Natural killer cell (primary cell): ENCODE measurements around the gene UROS. TPM values are rescaled to one million over a fixed set of nuclear protein-coding genes. Genes with fewer than 3 reads are reported as not detected.

Experiments
- ATAC-seq, 3 donors: fragments of 150-1000 bp in 2 of 3; fragments of 200-7000 bp in 1 of 3; cut with Tn5 transposase; 1 replicate in 1 of 3; 2 replicates in 2 of 3; pipeline ENCODE4 v1.10.0; 2021; ENCODE audit warnings: mild to moderate bottlenecking in 2 of 3, moderate library complexity in 2 of 3
- DNase-seq, 2 donors: peaks; one replicate each; pipeline versions ENCODE4 v3.0.0 to v3.0.0-alpha.2; 2013 to 2021; ENCODE audit warnings: mixed read lengths in 1 of 2
- H3K27ac ChIP-seq: one replicate; pipeline ENCODE4 v1.5.1; 2013; ENCODE audit warnings: mild to moderate bottlenecking, low read length
- H3K27me3 ChIP-seq: one replicate; pipeline ENCODE4 v1.6.1; 2013; ENCODE audit warnings: low read length; ENCODE audit not compliant: control insufficient read depth, insufficient read depth
- H3K36me3 ChIP-seq: one replicate; pipeline ENCODE4 v1.6.1; 2013; ENCODE audit warnings: low read length; ENCODE audit not compliant: control insufficient read depth, insufficient read depth
- H3K4me1 ChIP-seq: one replicate; pipeline ENCODE4 v1.6.1; 2013; ENCODE audit warnings: low read length; ENCODE audit not compliant: control insufficient read depth, insufficient read depth
- H3K4me3 ChIP-seq: one replicate; pipeline ENCODE4 v1.5.1; 2013; ENCODE audit warnings: low read length
- H3K9me3 ChIP-seq: one replicate; pipeline ENCODE4 v1.6.1; 2013; ENCODE audit warnings: low read length; ENCODE audit not compliant: control insufficient read depth, insufficient read depth
- H3K27ac Mint-ChIP-seq, 2 donors: one replicate each; pipeline ENCODE4 v1.8.0; 2022; ENCODE audit warnings: mild to moderate bottlenecking in 2 of 2, mixed read lengths in 2 of 2, moderate library complexity in 1 of 2
- H3K27me3 Mint-ChIP-seq, 2 donors: one replicate each; pipeline ENCODE4 v1.8.0; 2022; ENCODE audit warnings: low read depth in 2 of 2, mixed read lengths in 2 of 2
- H3K36me3 Mint-ChIP-seq: one replicate; pipeline ENCODE4 v1.8.0; 2022; ENCODE audit warnings: mixed read lengths
- H3K4me1 Mint-ChIP-seq, 2 donors: one replicate each; pipeline ENCODE4 v1.8.0; 2022; ENCODE audit warnings: mixed read lengths in 2 of 2
- H3K4me3 Mint-ChIP-seq: one replicate; pipeline ENCODE4 v1.8.0; 2022; ENCODE audit warnings: mild to moderate bottlenecking, moderate library complexity, mixed read lengths
- H3K9me3 Mint-ChIP-seq, 2 donors: one replicate each; pipeline ENCODE4 v1.8.0; 2022; ENCODE audit warnings: mixed read lengths in 2 of 2
- CTCF ChIP-seq: fragments of 200-600 bp; IDR thresholded peaks from one replicate; pipeline ENCODE4 v1.8.0; 2022; ENCODE audit warnings: antibody characterized with exemption
- WGBS: methylation state at CpG from one replicate; pipeline ENCODE4 v1.1.7; 2013; ENCODE audit warnings: missing lambda C conversion rate; ENCODE audit not compliant: insufficient coverage; 5-methylcytosine and 5-hydroxymethylcytosine counted together
- intact Hi-C: fragments of 100-400 bp; cut with micrococcal nuclease; formaldehyde crosslinking; loops from one replicate; pipeline ENCODE4 v1.14.2; 2022
- total RNA-seq, 4 donors: library from RNA; stranded (reverse); fragments of 120-200 nt in 1 of 4; gene quantifications; one replicate each; pipeline versions ENCODE4 v1.2.3 to v1.2.4, GENCODE V29; 2013 to 2022

UROS gene
- total RNA-seq, 3 donors from 2014 or later (not counting 1 experiment from before 2014, with no cell fraction given) = 29.1 to 42.5 (median 35.2) TPM

GRCh38 chr10:125849448-125849847 lies 26.4 kb upstream of the UROS start:
- H3K36me3 Mint-ChIP-seq = peaks cover 5% of the 10 kb centered on the region
- 97% methylated on average over 2 of the region's 7 CpGs for WGBS

GRCh38 chr10:125848857-125849256 lies 25.8 kb upstream of the UROS start:
- Mint-ChIP-seq H3K9me3 (no peaks in the 10 kb centered on the region), H3K4me1 (no peaks in the 10 kb centered on the region), H3K27me3 (no peaks in the 10 kb centered on the region), H3K27ac (no peak overlapping the region), H3K36me3 (peaks cover 5% of the 10 kb centered on the region), H3K4me3 (no peak overlapping the region)
- H3K4me1 ChIP-seq = no peaks in the 10 kb centered on the region
- no peak overlapping the region for H3K4me3 ChIP-seq
- ATAC-seq = no peak
- DNase-seq = no peak
- H3K9me3 ChIP-seq = no peaks in the 10 kb centered on the region
- H3K36me3 ChIP-seq = peaks cover 24% of the 10 kb centered on the region
- H3K27me3 ChIP-seq = no peaks in the 10 kb centered on the region
- WGBS = 91% methylated on average over 2 of the region's 2 CpGs
- intact Hi-C loops = no loop called here
- H3K27ac ChIP-seq = no peak overlapping the region
- TF ChIP-seq CTCF = no peak

More at GRCh38 chr10:125849448-125849847, 26.4 kb upstream of the UROS start:
- Histone ChIP-seq H3K4me1 (no peaks in the 10 kb centered on the region), H3K36me3 (peaks cover 24% of the 10 kb centered on the region), H3K27me3 (no peaks in the 10 kb centered on the region), H3K27ac (no peak overlapping the region), H3K9me3 (no peaks in the 10 kb centered on the region), H3K4me3 (no peak overlapping the region)
- intact Hi-C loops = no loop called here
- no peak overlapping the region for H3K4me3 Mint-ChIP-seq
- no peaks in the 10 kb centered on the region for H3K9me3 Mint-ChIP-seq
- H3K4me1 Mint-ChIP-seq = no peaks in the 10 kb centered on the region
- TF ChIP-seq CTCF = no peak
- DNase-seq (no peak), ATAC-seq (no peak)
- no peaks in the 10 kb centered on the region for H3K27me3 Mint-ChIP-seq
- H3K27ac Mint-ChIP-seq = no peak overlapping the region

GRCh38 chr10:125848371-125848770 lies 25.3 kb upstream of the UROS start:
- H3K27ac ChIP-seq = no peak overlapping the region
- intact Hi-C loops = no loop called here
- ATAC-seq (no peak), DNase-seq (no peak)
- Mint-ChIP-seq H3K9me3 (no peaks in the 10 kb centered on the region), H3K27me3 (no peaks in the 10 kb centered on the region), H3K36me3 (peaks cover 5% of the 10 kb centered on the region), H3K27ac (no peak overlapping the region), H3K4me3 (no peak overlapping the region), H3K4me1 (no peaks in the 10 kb centered on the region)
- no peak for TF ChIP-seq CTCF
- H3K4me1 ChIP-seq = no peaks in the 10 kb centered on the region
- H3K4me3 ChIP-seq = no peak overlapping the region
- peaks cover 24% of the 10 kb centered on the region for H3K36me3 ChIP-seq
- no peaks in the 10 kb centered on the region for H3K27me3 ChIP-seq
- H3K9me3 ChIP-seq = no peaks in the 10 kb centered on the region
- WGBS = 95% methylated on average over 2 of the region's 2 CpGs

GRCh38 chr10:125846894-125847293 lies 23.8 kb upstream of the UROS start:
- no peaks in the 10 kb centered on the region for H3K27me3 Mint-ChIP-seq
- H3K9me3 ChIP-seq = no peaks in the 10 kb centered on the region
- H3K4me1 Mint-ChIP-seq = no peaks in the 10 kb centered on the region
- no peak overlapping the region for H3K4me3 Mint-ChIP-seq
- no peak for TF ChIP-seq CTCF
- intact Hi-C loops = no loop called here
- no peak overlapping the region for H3K27ac Mint-ChIP-seq
- no peak overlapping the region for H3K27ac ChIP-seq
- H3K9me3 Mint-ChIP-seq = no peaks in the 10 kb centered on the region
- no peaks in the 10 kb centered on the region for H3K36me3 Mint-ChIP-seq
- H3K27me3 ChIP-seq = no peaks in the 10 kb centered on the region
- peaks cover 22% of the 10 kb centered on the region for H3K36me3 ChIP-seq
- DNase-seq = no peak
- H3K4me3 ChIP-seq = no peak overlapping the region
- no peaks in the 10 kb centered on the region for H3K4me1 ChIP-seq
- no peak for ATAC-seq
- WGBS = 100% methylated on average over 3 of the region's 3 CpGs
